HEK293 (cell line): ENCODE measurements around the gene CLCN1.

Experiments used
- BCL11A ChIP-seq: fragments of 450-650 bp; formaldehyde crosslinking; IDR thresholded peaks from 2 replicates; pipeline ENCODE4 v1.5.1; 2016; ENCODE audit warnings: low read depth, missing biosample characterization, missing genetic modification characterization
- GLIS2 ChIP-seq: fragments of 450-650 bp; formaldehyde crosslinking; IDR thresholded peaks from 2 replicates; pipeline ENCODE4 v1.5.1; 2016; ENCODE audit warnings: missing biosample characterization, missing genetic modification characterization
- HOXC10 ChIP-seq: sonication (generic); formaldehyde crosslinking; IDR thresholded peaks from 2 replicates; pipeline ENCODE4 v1.8.1; 2023; ENCODE audit warnings: mild to moderate bottlenecking, missing genetic modification reagents
- KLF10 ChIP-seq: fragments of 450-650 bp; IDR thresholded peaks from 2 replicates; pipeline ENCODE4 v1.5.1; 2018; ENCODE audit warnings: missing biosample characterization, mild to moderate bottlenecking, missing genetic modification characterization
- OVOL3 ChIP-seq: fragments of 450-650 bp; formaldehyde crosslinking; IDR thresholded peaks from 2 replicates; pipeline ENCODE4 v1.5.1; 2016; ENCODE audit warnings: missing biosample characterization, missing genetic modification characterization
- PRDM1 ChIP-seq: fragments of 450-650 bp; formaldehyde crosslinking; IDR thresholded peaks from 2 replicates; pipeline ENCODE4; 2016; ENCODE audit warnings: missing biosample characterization, missing genetic modification characterization
- RBAK ChIP-seq: fragments of 450-650 bp; formaldehyde crosslinking; IDR thresholded peaks from 2 replicates; pipeline ENCODE4 v1.5.1; 2016; ENCODE audit warnings: missing biosample characterization, missing genetic modification characterization
- TRIM28 ChIP-seq: IDR thresholded peaks from 2 replicates; pipeline ENCODE4 v1.6.1; 2011; ENCODE audit warnings: low read length, control low read depth, borderline replicate concordance
- YY2 ChIP-seq: fragments of 450-650 bp; formaldehyde crosslinking; IDR thresholded peaks from 2 replicates; pipeline ENCODE4 v1.5.1; 2016; ENCODE audit warnings: missing biosample characterization, missing genetic modification characterization
- ZBTB1 ChIP-seq: fragments of 450-650 bp; formaldehyde crosslinking; IDR thresholded peaks from 2 replicates; pipeline ENCODE4 v1.5.1; 2016; ENCODE audit warnings: missing biosample characterization, missing genetic modification characterization
- ZBTB10 ChIP-seq: fragments of 450-650 bp; formaldehyde crosslinking; IDR thresholded peaks from 2 replicates; pipeline ENCODE4 v1.5.1; 2016; ENCODE audit warnings: missing biosample characterization, missing genetic modification characterization
- ZBTB20 ChIP-seq: fragments of 450-650 bp; formaldehyde crosslinking; IDR thresholded peaks from 2 replicates; pipeline ENCODE4 v1.5.1; 2016; ENCODE audit warnings: missing biosample characterization, missing genetic modification characterization
- ZBTB8A ChIP-seq: fragments of 450-650 bp; formaldehyde crosslinking; IDR thresholded peaks from 2 replicates; pipeline ENCODE4 v1.5.1; 2016; ENCODE audit warnings: missing biosample characterization, missing genetic modification characterization
- ZFP3 ChIP-seq: fragments of 450-650 bp; formaldehyde crosslinking; IDR thresholded peaks from 2 replicates; pipeline ENCODE4 v1.5.1; 2016; ENCODE audit warnings: low read depth, missing biosample characterization, missing genetic modification characterization
- ZFP69B ChIP-seq: fragments of 450-650 bp; formaldehyde crosslinking; IDR thresholded peaks from 2 replicates; pipeline ENCODE4 v1.5.1; 2016; ENCODE audit warnings: missing biosample characterization, missing genetic modification characterization
- ZNF114 ChIP-seq: fragments of 450-650 bp; formaldehyde crosslinking; IDR thresholded peaks from 2 replicates; pipeline ENCODE4 v1.5.0; 2017; ENCODE audit warnings: missing biosample characterization, missing genetic modification characterization
- ZNF132 ChIP-seq: fragments of 450-650 bp; formaldehyde crosslinking; IDR thresholded peaks from 2 replicates; pipeline ENCODE4 v1.5.1; 2017; ENCODE audit warnings: missing biosample characterization, missing genetic modification characterization, borderline replicate concordance
- ZNF155 ChIP-seq: fragments of 450-650 bp; formaldehyde crosslinking; IDR thresholded peaks from 2 replicates; pipeline ENCODE4 v1.5.1; 2016; ENCODE audit warnings: missing biosample characterization, missing genetic modification characterization
- ZNF174 ChIP-seq: fragments of 450-650 bp; formaldehyde crosslinking; IDR thresholded peaks from 2 replicates; pipeline ENCODE4 v1.5.0; 2017; ENCODE audit warnings: missing biosample characterization, mild to moderate bottlenecking, missing genetic modification characterization
- ZNF2 ChIP-seq: fragments of 450-650 bp; formaldehyde crosslinking; IDR thresholded peaks from 2 replicates; pipeline ENCODE4 v1.5.1; 2016; ENCODE audit warnings: missing biosample characterization, missing genetic modification characterization
- ZNF248 ChIP-seq: fragments of 450-650 bp; formaldehyde crosslinking; IDR thresholded peaks from 2 replicates; pipeline ENCODE4 v1.5.1; 2017; ENCODE audit warnings: missing biosample characterization, missing genetic modification characterization
- ZNF335 ChIP-seq: fragments of 450-650 bp; formaldehyde crosslinking; conservative IDR thresholded peaks from 2 replicates; pipeline ENCODE4 v1.5.1; 2016; ENCODE audit warnings: missing biosample characterization, missing genetic modification characterization
- ZNF350 ChIP-seq: fragments of 450-650 bp; formaldehyde crosslinking; IDR thresholded peaks from 2 replicates; pipeline ENCODE4 v1.5.0; 2017; ENCODE audit warnings: missing biosample characterization, mild to moderate bottlenecking, missing genetic modification characterization
- ZNF366 ChIP-seq: fragments of 450-650 bp; formaldehyde crosslinking; conservative IDR thresholded peaks from 2 replicates; pipeline ENCODE4 v1.5.1; 2016; ENCODE audit warnings: missing biosample characterization, missing genetic modification characterization
- ZNF423 ChIP-seq: fragments of 450-650 bp; formaldehyde crosslinking; IDR thresholded peaks from 2 replicates; pipeline ENCODE4 v1.5.1; 2016; ENCODE audit warnings: missing biosample characterization, missing genetic modification characterization
- ZNF48 ChIP-seq: fragments of 450-650 bp; formaldehyde crosslinking; IDR thresholded peaks from 2 replicates; pipeline ENCODE4 v1.5.1; 2016; ENCODE audit warnings: missing biosample characterization, missing genetic modification characterization
- ZNF530 ChIP-seq: fragments of 450-650 bp; formaldehyde crosslinking; IDR thresholded peaks from 2 replicates; pipeline ENCODE4 v1.5.1; 2016; ENCODE audit warnings: low read depth, missing biosample characterization, missing genetic modification characterization
- ZNF555 ChIP-seq: fragments of 450-650 bp; formaldehyde crosslinking; conservative IDR thresholded peaks from 2 replicates; pipeline ENCODE4 v1.5.1; 2017; ENCODE audit warnings: missing biosample characterization, mild to moderate bottlenecking, missing genetic modification characterization, inconsistent platforms
- ZNF571 ChIP-seq: fragments of 450-650 bp; formaldehyde crosslinking; IDR thresholded peaks from 2 replicates; pipeline ENCODE4 v1.5.0; 2017; ENCODE audit warnings: missing biosample characterization, missing genetic modification characterization
- ZNF629 ChIP-seq: fragments of 450-650 bp; formaldehyde crosslinking; IDR thresholded peaks from 2 replicates; pipeline ENCODE4 v1.5.1; 2017; ENCODE audit warnings: missing biosample characterization, missing genetic modification characterization
- ZNF701 ChIP-seq: fragments of 450-650 bp; formaldehyde crosslinking; IDR thresholded peaks from 2 replicates; pipeline ENCODE4 v1.5.1; 2016; ENCODE audit warnings: missing biosample characterization, missing genetic modification characterization
- TF ChIP-seq, protein P1 (sequence below): fragments of 450-650 bp; formaldehyde crosslinking; IDR thresholded peaks from 2 replicates; pipeline ENCODE4 v1.5.1; 2016; ENCODE audit warnings: missing biosample characterization, missing genetic modification characterization
- TF ChIP-seq, protein P2 (sequence below): fragments of 450-650 bp; formaldehyde crosslinking; IDR thresholded peaks from 2 replicates; pipeline ENCODE4 v1.5.1; 2016; ENCODE audit warnings: missing biosample characterization, missing genetic modification characterization
- TF ChIP-seq, protein P3 (sequence below): IDR thresholded peaks from 2 replicates; pipeline ENCODE4 v1.6.1; 2011; ENCODE audit warnings: mild to moderate bottlenecking, low read depth, low read length, borderline replicate concordance
- TF ChIP-seq, protein P4 (sequence below): fragments of 450-650 bp; formaldehyde crosslinking; IDR thresholded peaks from 2 replicates; pipeline ENCODE4 v1.5.1; 2016; ENCODE audit warnings: missing biosample characterization, missing genetic modification characterization, low read depth

CLCN1 gene

GRCh38 chr7:143381427-143382125, 65.7 kb downstream of the CLCN1 start (continued):
- TF ChIP-seq ZNF132 = no peak
- TF ChIP-seq GLIS2 (tag by site-specific recombination) = peak; percentile 41; the same call in 1 of the 2 replicates
- no peak; the same call in 1 of the 2 replicates for TF ChIP-seq ZNF335 (tag by site-specific recombination)
- no peak for TF ChIP-seq ZNF555 (tag by site-specific recombination)
- TF ChIP-seq, protein P1, sequence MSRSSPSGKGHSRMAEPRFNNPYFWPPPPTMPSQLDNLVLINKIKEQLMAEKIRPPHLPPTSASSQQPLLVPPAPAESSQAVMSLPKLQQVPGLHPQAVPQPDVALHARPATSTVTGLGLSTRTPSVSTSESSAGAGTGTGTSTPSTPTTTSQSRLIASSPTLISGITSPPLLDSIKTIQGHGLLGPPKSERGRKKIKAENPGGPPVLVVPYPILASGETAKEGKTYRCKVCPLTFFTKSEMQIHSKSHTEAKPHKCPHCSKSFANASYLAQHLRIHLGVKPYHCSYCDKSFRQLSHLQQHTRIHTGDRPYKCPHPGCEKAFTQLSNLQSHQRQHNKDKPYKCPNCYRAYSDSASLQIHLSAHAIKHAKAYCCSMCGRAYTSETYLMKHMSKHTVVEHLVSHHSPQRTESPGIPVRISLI (tag by site-specific recombination) = no peak
- TF ChIP-seq ZNF350 (tag by site-specific recombination) = no peak
- TF ChIP-seq, protein P2, sequence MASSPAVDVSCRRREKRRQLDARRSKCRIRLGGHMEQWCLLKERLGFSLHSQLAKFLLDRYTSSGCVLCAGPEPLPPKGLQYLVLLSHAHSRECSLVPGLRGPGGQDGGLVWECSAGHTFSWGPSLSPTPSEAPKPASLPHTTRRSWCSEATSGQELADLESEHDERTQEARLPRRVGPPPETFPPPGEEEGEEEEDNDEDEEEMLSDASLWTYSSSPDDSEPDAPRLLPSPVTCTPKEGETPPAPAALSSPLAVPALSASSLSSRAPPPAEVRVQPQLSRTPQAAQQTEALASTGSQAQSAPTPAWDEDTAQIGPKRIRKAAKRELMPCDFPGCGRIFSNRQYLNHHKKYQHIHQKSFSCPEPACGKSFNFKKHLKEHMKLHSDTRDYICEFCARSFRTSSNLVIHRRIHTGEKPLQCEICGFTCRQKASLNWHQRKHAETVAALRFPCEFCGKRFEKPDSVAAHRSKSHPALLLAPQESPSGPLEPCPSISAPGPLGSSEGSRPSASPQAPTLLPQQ (tag by site-specific recombination) = 0 out of 2 replicates have a peak, but pooled peaks have one; percentile 46
- no peak for TF ChIP-seq YY2 (tag by site-specific recombination)
- no peak for TF ChIP-seq TRIM28
- no peak for TF ChIP-seq OVOL3 (tag by site-specific recombination)
- TF ChIP-seq ZNF155 = no peak
- TF ChIP-seq ZNF366 (tag by site-specific recombination) = no peak
- peak; percentile 43; the same call in 1 of the 2 replicates for TF ChIP-seq ZBTB10 (tag by site-specific recombination)
- TF ChIP-seq ZFP69B (tag by site-specific recombination) = no peak
- TF ChIP-seq ZBTB8A (tag by site-specific recombination) = peak; percentile 68
- no peak for TF ChIP-seq RBAK (tag by site-specific recombination)
- no peak for TF ChIP-seq ZNF248 (tag by site-specific recombination)
- TF ChIP-seq ZNF48 (tag by site-specific recombination) = no peak
- TF ChIP-seq ZFP3 (tag by site-specific recombination) = no peak
- no peak for TF ChIP-seq ZNF114 (tag by site-specific recombination)
- TF ChIP-seq, protein P3, sequence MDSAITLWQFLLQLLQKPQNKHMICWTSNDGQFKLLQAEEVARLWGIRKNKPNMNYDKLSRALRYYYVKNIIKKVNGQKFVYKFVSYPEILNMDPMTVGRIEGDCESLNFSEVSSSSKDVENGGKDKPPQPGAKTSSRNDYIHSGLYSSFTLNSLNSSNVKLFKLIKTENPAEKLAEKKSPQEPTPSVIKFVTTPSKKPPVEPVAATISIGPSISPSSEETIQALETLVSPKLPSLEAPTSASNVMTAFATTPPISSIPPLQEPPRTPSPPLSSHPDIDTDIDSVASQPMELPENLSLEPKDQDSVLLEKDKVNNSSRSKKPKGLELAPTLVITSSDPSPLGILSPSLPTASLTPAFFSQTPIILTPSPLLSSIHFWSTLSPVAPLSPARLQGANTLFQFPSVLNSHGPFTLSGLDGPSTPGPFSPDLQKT = no peak
- TF ChIP-seq ZNF423 (tag by site-specific recombination) = no peak
- no peak for TF ChIP-seq ZNF530 (tag by site-specific recombination)
- peak; percentile 52 for TF ChIP-seq KLF10 (tag by site-specific recombination)
- TF ChIP-seq ZNF571 (tag by site-specific recombination) = no peak
- no peak for TF ChIP-seq BCL11A (tag by site-specific recombination)
- TF ChIP-seq ZBTB1 (tag by site-specific recombination) = no peak
- no peak for TF ChIP-seq PRDM1
- peak; percentile 82 for TF ChIP-seq ZBTB20 (tag by site-specific recombination)
- 0 out of 2 replicates have a peak, but pooled peaks have one; percentile 26 for TF ChIP-seq ZNF2 (tag by site-specific recombination)
- no peak for TF ChIP-seq HOXC10
- TF ChIP-seq, protein P4, sequence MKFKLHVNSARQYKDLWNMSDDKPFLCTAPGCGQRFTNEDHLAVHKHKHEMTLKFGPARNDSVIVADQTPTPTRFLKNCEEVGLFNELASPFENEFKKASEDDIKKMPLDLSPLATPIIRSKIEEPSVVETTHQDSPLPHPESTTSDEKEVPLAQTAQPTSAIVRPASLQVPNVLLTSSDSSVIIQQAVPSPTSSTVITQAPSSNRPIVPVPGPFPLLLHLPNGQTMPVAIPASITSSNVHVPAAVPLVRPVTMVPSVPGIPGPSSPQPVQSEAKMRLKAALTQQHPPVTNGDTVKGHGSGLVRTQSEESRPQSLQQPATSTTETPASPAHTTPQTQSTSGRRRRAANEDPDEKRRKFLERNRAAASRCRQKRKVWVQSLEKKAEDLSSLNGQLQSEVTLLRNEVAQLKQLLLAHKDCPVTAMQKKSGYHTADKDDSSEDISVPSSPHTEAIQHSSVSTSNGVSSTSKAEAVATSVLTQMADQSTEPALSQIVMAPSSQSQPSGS (tag by site-specific recombination) = no peak
- TF ChIP-seq ZNF701 = no peak
- no peak for TF ChIP-seq ZNF174 (tag by site-specific recombination)
- peak; percentile 64 for TF ChIP-seq ZNF629
